ENCODE results near the gene GDPD3. TPM values are rescaled to one million over a fixed set of nuclear protein-coding genes. Genes with fewer than 3 reads are reported as not detected.

GDPD3 gene
- total and polyA plus RNA-seq, 2 of the 13 experiments (the other 11 are each of a cell fraction or from before 2014, with no cell fraction given) = 18.7 to 20.6 TPM

DNA sequence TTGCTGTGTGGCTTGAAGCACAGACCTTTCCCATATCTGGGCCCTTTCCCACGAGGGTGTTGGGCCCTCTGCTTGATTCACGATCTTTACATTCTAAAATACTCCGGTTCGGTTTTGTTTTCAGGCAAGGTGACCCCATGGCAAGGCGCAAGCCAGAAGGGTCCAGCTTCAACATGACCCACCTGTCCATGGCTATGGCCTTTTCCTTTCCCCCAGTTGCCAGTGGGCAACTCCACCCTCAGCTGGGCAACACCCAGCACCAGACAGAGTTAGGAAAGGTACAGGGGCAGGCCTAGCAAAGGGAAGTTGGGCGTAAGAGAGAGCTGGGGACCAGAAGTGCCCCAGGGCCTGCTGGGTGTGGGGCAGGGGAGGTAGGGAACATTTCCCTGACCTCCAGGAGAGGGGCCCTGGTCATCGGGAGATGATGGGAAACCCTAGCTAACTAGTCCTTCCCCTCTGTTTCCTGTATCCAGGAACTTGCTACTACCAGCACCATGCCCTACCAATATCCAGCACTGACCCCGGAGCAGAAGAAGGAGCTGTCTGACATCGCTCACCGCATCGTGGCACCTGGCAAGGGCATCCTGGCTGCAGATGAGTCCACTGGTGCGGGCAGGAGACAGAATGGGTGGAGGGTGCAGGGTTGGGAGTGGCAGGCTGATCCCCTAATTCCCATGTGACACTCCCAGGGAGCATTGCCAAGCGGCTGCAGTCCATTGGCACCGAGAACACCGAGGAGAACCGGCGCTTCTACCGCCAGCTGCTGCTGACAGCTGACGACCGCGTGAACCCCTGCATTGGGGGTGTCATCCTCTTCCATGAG is 46.4 kb downstream of the GDPD3 start (continued):
- TF ChIP-seq, protein P1, sequence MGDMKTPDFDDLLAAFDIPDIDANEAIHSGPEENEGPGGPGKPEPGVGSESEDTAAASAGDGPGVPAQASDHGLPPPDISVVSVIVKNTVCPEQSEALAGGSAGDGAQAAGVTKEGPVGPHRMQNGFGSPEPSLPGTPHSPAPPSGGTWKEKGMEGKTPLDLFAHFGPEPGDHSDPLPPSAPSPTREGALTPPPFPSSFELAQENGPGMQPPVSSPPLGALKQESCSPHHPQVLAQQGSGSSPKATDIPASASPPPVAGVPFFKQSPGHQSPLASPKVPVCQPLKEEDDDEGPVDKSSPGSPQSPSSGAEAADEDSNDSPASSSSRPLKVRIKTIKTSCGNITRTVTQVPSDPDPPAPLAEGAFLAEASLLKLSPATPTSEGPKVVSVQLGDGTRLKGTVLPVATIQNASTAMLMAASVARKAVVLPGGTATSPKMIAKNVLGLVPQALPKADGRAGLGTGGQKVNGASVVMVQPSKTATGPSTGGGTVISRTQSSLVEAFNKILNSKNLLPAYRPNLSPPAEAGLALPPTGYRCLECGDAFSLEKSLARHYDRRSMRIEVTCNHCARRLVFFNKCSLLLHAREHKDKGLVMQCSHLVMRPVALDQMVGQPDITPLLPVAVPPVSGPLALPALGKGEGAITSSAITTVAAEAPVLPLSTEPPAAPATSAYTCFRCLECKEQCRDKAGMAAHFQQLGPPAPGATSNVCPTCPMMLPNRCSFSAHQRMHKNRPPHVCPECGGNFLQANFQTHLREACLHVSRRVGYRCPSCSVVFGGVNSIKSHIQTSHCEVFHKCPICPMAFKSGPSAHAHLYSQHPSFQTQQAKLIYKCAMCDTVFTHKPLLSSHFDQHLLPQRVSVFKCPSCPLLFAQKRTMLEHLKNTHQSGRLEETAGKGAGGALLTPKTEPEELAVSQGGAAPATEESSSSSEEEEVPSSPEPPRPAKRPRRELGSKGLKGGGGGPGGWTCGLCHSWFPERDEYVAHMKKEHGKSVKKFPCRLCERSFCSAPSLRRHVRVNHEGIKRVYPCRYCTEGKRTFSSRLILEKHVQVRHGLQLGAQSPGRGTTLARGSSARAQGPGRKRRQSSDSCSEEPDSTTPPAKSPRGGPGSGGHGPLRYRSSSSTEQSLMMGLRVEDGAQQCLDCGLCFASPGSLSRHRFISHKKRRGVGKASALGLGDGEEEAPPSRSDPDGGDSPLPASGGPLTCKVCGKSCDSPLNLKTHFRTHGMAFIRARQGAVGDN (CRISPR knock-in tag; IDR thresholded peaks at IDR 0.05) = peak; percentile 60
- TF ChIP-seq, protein P2, sequence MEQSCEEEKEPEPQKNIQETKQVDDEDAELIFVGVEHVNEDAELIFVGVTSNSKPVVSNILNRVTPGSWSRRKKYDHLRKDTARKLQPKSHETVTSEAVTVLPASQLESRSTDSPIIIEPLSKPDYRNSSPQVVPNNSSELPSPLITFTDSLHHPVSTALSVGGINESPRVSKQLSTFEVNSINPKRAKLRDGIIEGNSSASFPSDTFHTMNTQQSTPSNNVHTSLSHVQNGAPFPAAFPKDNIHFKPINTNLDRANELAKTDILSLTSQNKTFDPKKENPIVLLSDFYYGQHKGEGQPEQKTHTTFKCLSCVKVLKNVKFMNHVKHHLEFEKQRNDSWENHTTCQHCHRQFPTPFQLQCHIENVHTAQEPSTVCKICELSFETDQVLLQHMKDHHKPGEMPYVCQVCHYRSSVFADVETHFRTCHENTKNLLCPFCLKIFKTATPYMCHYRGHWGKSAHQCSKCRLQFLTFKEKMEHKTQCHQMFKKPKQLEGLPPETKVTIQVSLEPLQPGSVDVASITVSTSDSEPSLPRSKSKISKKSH (CRISPR knock-in tag; IDR thresholded peaks at IDR 0.05; ENCODE audit: borderline replicate concordance) = peak; percentile 82
- TF ChIP-seq RXRB (CRISPR knock-in tag; IDR thresholded peaks at IDR 0.05; ENCODE audit: borderline replicate concordance) (no peak), SALL1 (CRISPR knock-in tag; IDR thresholded peaks at IDR 0.05) (peak; percentile 51; the same call in 1 of the 2 replicates), ZNF557 (CRISPR knock-in tag; IDR thresholded peaks at IDR 0.05) (no peak), HDAC1 (CRISPR knock-in tag; IDR thresholded peaks at IDR 0.05) (0 out of 2 replicates have a peak, but pooled peaks have one; percentile 18), ZBTB42 (CRISPR knock-in tag; IDR thresholded peaks at IDR 0.05) (no peak), ZNF225 (CRISPR knock-in tag; IDR thresholded peaks at IDR 0.05) (no peak), ZNF17 (CRISPR knock-in tag; IDR thresholded peaks at IDR 0.05) (no peak), POLR2A (IDR thresholded peaks at IDR 0.05; ENCODE audit: insufficient read depth in 1 of 2, low read depth in 2 of 2, low read length in 2 of 2) (0 out of 4 replicates have a peak, but pooled peaks of 1 of the 2 experiments have one; percentile 24), ESRRA (CRISPR knock-in tag; IDR thresholded peaks at IDR 0.05; ENCODE audit: low read depth) (peak; percentile 7; the same call in 1 of the 2 replicates), RARA (CRISPR knock-in tag; IDR thresholded peaks at IDR 0.05) (no peak), ZFX (CRISPR knock-in tag; IDR thresholded peaks at IDR 0.05; ENCODE audit: low read depth) (peak; percentile 21; the same call in 1 of the 2 replicates), MBNL3 (CRISPR knock-in tag; conservative IDR thresholded peaks at IDR 0.05) (no peak), SRY (CRISPR knock-in tag; IDR thresholded peaks at IDR 0.05) (peak; percentile 23; the same call in 1 of the 2 replicates)
- TF ChIP-seq, protein P3, sequence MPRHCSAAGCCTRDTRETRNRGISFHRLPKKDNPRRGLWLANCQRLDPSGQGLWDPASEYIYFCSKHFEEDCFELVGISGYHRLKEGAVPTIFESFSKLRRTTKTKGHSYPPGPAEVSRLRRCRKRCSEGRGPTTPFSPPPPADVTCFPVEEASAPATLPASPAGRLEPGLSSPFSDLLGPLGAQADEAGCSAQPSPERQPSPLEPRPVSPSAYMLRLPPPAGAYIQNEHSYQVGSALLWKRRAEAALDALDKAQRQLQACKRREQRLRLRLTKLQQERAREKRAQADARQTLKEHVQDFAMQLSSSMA (CRISPR knock-in tag; IDR thresholded peaks at IDR 0.05) = peak; percentile 59; the same call in 1 of the 2 replicates
- TF ChIP-seq, protein P4, sequence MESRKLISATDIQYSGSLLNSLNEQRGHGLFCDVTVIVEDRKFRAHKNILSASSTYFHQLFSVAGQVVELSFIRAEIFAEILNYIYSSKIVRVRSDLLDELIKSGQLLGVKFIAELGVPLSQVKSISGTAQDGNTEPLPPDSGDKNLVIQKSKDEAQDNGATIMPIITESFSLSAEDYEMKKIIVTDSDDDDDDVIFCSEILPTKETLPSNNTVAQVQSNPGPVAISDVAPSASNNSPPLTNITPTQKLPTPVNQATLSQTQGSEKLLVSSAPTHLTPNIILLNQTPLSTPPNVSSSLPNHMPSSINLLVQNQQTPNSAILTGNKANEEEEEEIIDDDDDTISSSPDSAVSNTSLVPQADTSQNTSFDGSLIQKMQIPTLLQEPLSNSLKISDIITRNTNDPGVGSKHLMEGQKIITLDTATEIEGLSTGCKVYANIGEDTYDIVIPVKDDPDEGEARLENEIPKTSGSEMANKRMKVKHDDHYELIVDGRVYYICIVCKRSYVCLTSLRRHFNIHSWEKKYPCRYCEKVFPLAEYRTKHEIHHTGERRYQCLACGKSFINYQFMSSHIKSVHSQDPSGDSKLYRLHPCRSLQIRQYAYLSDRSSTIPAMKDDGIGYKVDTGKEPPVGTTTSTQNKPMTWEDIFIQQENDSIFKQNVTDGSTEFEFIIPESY (CRISPR knock-in tag; IDR thresholded peaks at IDR 0.05) = peak; percentile 90
- TF ChIP-seq, protein P5, sequence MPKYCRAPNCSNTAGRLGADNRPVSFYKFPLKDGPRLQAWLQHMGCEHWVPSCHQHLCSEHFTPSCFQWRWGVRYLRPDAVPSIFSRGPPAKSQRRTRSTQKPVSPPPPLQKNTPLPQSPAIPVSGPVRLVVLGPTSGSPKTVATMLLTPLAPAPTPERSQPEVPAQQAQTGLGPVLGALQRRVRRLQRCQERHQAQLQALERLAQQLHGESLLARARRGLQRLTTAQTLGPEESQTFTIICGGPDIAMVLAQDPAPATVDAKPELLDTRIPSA (CRISPR knock-in tag; IDR thresholded peaks at IDR 0.05; ENCODE audit: borderline replicate concordance) = 0 out of 2 replicates have a peak, but pooled peaks have one; percentile 48
- TF ChIP-seq, protein P6, sequence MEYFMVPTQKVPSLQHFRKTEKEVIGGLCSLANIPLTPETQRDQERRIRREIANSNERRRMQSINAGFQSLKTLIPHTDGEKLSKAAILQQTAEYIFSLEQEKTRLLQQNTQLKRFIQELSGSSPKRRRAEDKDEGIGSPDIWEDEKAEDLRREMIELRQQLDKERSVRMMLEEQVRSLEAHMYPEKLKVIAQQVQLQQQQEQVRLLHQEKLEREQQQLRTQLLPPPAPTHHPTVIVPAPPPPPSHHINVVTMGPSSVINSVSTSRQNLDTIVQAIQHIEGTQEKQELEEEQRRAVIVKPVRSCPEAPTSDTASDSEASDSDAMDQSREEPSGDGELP (IDR thresholded peaks at IDR 0.05; ENCODE audit: borderline replicate concordance, low read depth) = peak; percentile 37; the same call in 1 of the 2 replicates

Measured in HepG2 (cell line).